ENCODE data around the gene UGGT2.
"Not testable (repeated sequence)": the region's sequence is repeated elsewhere in the genome, so short reads cannot be mapped to it uniquely, and the experiment has no call there.

Gene UGGT2

DNA sequence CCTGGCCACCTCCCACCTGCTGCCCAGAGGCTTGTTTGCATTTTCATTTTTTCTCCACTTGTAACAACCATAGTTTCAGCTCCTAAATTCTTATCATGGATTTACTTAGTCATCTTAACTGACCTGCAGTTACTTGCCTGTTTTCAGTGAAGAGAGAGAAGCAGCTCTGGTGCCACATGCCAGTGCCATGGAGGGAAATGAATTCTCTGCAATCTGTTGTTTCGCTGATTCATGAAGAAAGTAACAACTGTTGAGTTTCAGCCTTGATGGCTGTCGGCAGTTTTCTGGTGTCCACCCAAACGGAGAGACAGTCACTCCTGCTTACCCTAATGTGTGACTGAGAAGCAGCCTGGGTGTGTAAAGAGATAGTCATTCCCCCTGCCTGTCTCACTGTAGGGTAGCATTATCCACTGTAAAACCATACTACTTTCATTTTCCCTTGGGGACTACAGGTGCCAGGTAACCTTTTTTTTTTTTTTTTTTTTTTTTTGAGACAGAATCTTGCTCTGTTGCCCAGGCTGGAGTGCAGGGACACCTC is 260.1 kb downstream of the UGGT2 start:
- DNase-seq (ENCODE audit: low read depth in 3 of 3): no peak

DNA sequence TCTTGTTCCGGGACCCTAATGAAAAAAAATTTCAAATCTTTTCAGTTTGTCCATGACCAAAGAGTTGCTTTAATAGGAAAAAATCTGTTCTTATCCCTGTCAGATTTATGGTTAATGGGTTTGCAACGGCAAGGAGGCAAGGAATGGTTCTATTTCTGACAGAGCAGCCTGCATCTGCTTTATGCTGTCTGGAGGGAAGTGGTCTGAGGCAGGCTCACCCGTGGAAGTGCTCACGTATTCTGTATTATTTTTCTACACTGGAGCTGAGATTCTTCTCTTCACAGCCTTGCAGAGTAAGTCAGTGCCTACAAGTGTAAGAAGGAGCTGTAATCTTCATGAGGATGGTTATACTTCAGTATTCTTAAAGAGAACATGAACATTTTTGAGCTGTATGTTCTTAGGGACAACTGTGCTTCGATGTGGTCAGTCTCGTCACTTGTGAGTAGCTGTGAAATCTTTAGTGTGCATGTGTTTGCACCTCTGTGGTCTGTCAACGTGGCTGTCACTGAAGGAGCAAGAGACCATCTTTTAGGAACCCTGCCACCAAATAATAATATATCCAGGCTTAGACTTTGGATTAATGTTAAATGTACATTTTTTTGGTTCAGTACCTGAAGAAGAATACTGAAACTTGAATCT is 262.0 kb downstream of the UGGT2 start:
- no peak for DNase-seq (ENCODE audit: low read depth in 3 of 3)

DNA sequence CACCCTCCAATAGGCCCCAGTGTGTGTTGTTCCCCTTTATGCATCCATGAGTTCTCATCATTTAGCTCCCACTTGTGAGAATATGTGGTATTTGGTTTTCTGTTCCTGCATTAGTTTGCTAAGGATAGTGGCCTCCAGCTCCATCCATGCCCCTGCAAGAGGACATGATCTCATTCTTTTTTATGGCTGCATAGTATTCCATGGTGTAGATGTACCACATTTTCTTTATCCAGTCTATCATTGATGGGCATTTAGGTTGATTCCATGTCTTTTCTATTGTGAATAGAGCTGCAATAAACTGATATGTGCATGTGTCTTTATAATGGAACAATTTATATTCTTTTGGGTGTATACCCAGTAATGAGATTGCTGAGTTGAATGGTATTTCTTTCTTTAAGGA is 263.9 kb downstream of the UGGT2 start:
- DNase-seq (ENCODE audit: low read depth in 3 of 3): not testable (repeated sequence)

DNA sequence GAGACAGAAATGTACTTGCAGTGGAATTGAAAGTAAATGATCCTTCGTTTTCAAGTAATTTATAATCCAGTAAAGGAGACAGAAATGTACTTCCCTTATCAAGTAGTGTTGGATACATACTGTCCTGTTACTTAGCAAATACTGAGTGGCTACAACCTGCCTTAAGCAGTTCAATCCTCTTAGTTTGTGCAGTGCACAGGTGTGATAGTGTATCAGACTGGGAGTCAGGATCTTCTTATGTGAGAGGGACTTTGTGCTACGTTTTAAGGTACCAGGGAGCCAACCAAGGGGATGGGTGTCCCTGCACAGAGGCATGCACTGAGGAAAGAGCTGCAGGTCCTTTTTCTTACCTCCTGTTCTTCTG is 265.1 kb downstream of the UGGT2 start:
- DNase-seq (ENCODE audit: low read depth in 3 of 3): no peak

DNA sequence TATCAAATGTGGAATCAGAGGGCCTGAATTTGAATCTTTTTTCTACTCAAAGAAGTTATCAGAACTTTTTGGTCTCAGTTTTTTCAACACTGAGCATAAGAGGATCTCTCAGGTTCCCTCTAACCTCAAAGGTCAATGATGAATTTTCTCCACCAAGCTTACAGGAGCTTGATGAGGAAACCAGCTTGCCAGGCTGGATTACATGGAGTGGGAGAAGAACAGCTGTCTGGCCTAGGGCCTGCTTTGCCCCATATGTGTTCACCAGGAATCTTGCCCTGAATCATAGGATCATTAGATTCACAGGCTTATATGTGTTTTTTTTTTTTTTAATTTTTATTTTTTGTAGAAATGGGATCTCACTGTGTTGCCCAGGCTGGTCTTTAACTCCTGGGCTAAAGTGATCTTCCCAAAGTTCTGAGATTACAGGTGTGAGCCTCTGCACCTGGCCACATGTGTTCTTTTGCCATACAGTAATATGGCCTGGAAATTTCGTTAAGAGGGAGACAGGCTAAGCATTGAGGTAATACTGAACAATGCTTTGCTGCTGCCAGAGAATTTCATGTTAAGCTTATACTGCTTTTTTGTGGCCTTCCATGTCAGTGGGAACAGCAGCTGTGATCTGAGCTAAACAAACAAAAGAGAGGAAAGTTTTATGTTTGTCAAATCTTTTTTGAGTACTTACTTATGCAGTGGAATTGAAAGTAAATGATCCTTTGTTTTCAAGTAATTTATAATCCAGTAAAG is 265.7 kb downstream of the UGGT2 start:
- no peak for DNase-seq (ENCODE audit: low read depth in 3 of 3)

DNA sequence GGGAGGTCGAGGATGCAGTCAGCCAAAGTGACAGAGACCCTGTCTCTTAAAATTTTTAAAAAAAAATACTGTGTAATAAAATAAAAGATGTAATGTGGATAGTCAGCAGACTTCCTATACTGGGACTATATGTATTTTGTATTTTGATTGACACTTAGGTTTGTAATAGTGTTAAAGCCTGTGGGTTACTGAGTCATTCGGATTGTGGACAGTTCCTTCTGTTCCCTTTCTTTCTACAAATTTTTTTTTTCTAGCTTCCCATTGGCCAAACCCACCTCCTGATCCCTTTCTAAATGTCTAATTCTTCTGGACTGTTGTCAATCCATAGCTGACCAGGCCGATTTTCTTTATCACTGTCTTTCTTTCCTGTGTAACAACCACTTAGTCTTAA is 268.3 kb downstream of the UGGT2 start:
- no peak for DNase-seq (ENCODE audit: low read depth in 3 of 3)

DNA sequence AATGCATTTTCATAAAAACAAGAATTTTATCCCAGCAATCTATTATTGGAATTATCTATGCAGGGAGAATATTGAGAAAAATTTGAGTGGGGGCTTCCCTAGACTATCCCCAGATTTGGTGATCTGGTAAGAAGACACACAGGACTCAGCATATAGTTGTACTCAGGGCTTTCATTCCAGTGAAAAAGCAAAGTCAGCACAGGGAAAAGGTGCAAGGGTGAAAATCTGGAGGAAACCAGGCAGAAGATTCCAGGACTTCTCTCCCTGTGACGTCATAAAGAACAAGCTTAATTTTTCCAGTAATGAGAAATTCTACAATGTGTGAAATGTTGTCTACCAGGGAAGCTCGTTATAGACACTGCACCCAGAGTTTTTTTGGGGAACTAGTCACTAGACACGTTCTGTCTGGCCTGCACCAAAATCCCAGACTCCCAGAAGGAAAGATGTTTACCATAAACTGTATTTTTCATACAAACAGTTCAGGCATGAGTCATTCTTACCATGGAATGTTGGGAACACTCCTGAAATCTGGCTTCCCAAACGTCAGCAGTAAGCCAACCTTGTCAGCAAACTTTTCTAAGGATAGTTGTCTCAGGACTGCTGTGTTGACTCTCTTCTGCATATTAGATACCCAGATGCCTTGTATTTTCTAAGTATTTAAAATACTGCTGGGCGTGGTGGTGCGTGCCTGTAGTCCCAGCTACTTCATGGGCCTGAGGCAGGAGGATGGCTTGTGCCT is 268.9 kb downstream of the UGGT2 start:
- no peak for DNase-seq (ENCODE audit: low read depth in 3 of 3)

DNA sequence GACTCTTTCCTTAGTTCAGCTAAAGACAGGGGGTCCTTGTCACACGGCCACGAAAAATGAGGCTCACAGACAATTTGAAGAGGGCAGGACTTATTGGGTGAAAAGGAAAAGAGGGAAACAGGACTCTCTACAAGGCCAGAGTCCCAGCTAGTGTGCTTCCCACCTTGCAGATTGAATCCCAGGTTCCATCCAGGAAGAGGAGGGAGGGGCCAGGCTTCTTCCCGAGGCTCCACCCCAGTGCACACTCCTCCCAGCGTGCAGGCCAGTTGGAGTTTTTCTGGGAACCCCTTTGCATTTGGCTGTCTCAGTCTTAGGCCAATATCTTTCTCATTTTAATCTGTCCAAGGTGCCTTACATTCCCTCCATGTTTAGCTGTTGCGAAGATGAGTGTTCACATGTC is 269.5 kb downstream of the UGGT2 start:
- DNase-seq (ENCODE audit: low read depth in 3 of 3): no peak

DNA sequence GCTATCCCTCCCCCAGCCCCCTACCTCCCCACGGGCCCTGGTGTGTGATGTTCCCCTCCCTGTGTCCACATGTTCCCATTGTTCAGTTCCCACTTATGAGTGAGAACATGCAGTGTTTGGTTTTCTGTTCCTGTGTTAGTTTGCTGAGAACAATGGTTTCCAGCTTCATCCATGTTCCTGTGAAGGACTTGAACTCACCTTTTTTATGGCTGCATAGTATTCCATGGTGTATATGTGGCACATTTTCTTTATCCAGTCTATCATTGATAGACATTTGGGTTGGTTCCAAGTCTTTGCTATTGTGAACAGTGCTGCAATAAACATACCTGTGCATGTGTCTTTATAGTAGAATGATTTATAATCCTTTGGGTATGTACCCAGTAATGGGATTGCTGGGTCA is 271.3 kb downstream of the UGGT2 start:
- DNase-seq (ENCODE audit: low read depth in 3 of 3): not testable (repeated sequence)

DNA sequence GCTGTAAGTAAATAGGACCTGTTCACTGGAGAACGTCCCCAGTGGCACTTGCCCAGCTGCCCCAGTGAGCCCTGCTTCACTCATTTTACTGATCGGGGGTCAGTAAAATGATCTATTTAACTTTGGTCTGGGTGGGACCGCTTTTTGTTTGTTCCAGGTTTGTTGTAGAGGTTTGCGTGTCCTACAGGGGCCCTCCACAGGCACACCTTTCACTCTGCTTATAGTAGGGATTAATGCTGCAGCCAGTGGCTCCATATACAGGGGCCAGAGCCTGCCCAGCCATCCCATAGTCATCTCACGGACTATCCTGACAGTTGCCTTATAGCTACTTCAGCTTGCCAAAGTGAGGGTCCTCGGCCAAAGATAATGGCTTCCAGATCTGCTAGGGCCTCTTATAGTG is 272.2 kb downstream of the UGGT2 start:
- DNase-seq (ENCODE audit: low read depth in 3 of 3): no peak

DNA sequence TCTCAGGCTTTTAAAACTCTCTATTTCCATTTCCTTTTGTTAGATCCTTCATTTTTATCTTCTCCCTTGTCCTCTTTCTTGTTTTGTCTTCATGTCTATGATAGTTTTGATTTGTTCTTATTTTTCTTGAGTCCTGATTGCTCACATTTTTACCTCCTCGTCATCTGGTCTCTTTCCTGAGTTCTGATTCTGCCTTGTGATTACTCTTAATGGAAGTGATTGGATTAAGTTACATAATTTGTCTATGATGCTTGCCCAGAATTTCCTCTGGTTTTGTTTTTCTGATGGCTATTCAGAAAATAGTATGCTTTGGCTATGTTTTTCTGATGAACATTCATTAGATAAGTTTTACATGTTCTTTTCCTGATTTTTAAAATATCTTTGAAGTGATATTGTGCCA is 273.7 kb downstream of the UGGT2 start:
- DNase-seq (ENCODE audit: low read depth in 3 of 3): no peak

DNA sequence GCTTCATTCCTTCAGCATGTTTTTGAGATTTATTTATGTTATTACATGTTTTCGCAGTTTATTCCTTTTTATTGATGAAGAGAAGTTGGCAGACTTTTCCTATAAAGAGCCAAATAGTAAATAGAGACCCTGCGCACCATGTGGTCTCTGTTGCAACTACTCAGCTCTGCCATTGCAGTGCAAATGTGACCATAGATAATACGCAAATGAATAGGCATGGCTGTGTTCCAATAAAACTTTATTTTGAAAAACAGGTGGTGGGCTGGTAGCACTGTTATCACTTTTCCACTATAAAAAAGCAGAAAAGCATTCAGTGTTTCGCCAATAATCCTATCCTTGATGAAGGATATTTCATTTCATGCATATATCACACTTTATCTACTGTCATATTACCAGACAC is 281.3 kb downstream of the UGGT2 start:
- DNase-seq (ENCODE audit: low read depth in 3 of 3): no peak

DNA sequence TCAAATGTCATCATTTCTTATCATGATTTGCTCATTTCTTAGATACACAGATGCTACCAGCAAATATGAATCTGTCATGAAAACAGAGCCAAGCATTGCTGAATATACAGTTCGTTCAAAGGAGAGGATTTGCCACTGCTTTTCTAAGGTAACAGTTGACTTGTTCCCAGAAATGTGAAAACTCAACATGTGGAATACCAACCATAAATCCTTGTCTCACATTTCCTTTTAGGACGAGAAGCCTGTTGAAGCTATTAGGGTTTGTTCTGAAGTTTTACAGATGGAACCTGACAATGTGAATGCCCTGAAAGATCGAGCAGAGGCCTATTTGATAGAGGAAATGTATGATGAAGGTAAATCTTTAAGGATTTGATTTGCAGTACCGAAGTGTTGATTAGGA is 289.6 kb downstream of the UGGT2 start:
- DNase-seq (ENCODE audit: low read depth in 3 of 3): no peak

DNA sequence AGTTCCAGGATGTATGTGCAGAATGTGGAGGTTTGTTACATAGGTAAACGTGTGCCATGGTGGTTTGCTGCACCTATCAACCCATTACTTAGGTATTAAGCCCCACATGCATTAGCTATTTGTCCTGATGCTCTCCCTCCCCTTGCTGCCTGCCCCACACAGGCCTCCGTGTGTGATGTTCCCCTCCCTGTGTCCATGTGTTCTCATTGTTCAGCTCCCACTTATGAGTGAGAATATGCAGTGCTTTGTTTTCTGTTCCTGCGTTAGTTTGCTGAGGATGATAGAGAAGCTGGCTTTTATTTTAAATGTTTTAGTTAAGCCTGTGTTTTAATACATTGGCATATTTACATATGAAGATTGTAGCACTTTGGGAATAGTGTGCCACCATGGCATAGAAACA is 290.6 kb downstream of the UGGT2 start:
- not testable (repeated sequence) for DNase-seq (ENCODE audit: low read depth in 3 of 3)

DNA sequence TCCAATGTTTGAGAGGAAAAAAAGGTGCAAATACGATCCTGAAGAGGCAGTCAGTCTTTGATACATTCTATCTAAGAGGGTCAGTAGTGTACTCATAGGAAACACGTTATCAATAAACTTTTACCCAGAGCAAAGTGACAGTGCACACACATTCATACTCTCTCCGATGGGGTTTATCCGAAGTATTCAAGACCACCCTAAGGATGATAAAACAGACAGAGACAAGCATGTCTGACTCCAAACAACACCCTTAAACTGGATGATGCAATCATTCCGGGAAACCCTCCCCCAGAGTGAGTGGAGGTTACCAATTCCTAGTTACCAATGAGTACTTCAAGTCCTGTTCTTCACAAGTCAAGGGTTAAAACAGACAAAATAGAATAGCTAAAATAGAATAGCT is 297.1 kb downstream of the UGGT2 start:
- no peak for DNase-seq (ENCODE audit: low read depth in 3 of 3)

DNA sequence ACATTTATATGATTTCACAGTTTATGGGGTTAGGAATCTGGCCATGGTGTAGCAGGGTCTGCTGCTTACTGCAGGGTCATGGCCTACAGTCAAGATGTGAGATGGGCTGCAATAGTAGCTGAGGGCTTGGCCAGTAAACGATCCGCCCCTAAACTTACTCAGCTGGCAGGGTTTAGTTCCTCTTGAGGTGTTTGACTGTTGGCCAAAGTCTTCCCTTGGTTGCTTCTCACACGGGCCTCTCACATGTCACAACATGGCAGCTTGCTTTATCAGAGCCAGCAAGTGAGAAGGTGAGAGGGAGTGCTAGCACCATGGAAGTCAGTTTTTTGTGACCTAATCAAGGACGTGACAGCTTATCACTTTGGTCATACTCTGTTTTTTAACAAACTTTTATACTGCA is 299.1 kb downstream of the UGGT2 start:
- DNase-seq (ENCODE audit: low read depth in 3 of 3): no peak

DNA sequence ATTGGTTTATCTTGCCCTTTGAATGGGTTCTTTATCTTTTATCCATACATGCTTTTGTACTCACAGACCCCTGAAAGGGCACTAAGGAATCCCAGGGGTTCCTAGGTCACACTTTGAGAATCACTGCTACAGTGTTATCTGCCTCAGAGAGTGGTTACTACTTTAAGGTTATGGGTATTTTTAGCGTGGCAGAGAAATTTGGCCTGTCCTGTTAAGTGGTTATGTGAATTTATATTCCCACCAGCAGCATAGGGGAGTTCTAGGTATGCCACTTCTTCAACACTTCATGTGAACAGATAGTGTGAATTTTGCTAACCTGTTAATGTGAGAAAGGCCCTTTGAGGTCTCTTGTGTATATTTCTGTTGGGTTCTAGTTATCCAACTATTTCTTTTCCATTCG is 300.5 kb downstream of the UGGT2 start:
- no peak for DNase-seq (ENCODE audit: low read depth in 3 of 3)

All from stimulated activated CD4-positive, alpha-beta T cell treated with anti-CD3 and anti-CD28 coated beads, TNF-alpha, amount 100 ng/mL, for 48 hours (primary cell).